ENCODE data around the gene CDY1. TPM values are rescaled to one million over a fixed set of nuclear protein-coding genes. Genes with fewer than 3 reads are reported as not detected.
"Not testable (repeated sequence)": the region's sequence is repeated elsewhere in the genome, so short reads cannot be mapped to it uniquely, and the experiment has no call there.

Gene CDY1
- not detected for total RNA-seq

- POLR2A ChIA-PET; H3K4me3 Mint-ChIP-seq; H3K27ac Mint-ChIP-seq; CTCF ChIA-PET; DNase-seq; H3K36me3 Mint-ChIP-seq (ENCODE audit: low read depth); H3K9me3 Mint-ChIP-seq; H3K4me1 Mint-ChIP-seq; H3K27me3 Mint-ChIP-seq: not testable (repeated sequence)
Measured at GRCh38 chrY:25621817-25622216, at the start of gene CDY1. Gene CDY1, plus strand, starts transcription at chrY:25622117. Its CDS starts 326 bp downstream, at chrY:25622443.

GRCh38 chrY:25593336-25593735 lies 28.6 kb upstream of the CDY1 start:
- H3K36me3 Mint-ChIP-seq (ENCODE audit: low read depth); DNase-seq; H3K9me3 Mint-ChIP-seq; H3K27me3 Mint-ChIP-seq; CTCF ChIA-PET; H3K4me3 Mint-ChIP-seq; POLR2A ChIA-PET; H3K4me1 Mint-ChIP-seq; H3K27ac Mint-ChIP-seq: not testable (repeated sequence)

GRCh38 chrY:25620209-25620608 lies 1.7 kb upstream of the CDY1 start:
- H3K27ac Mint-ChIP-seq; H3K4me3 Mint-ChIP-seq; POLR2A ChIA-PET; H3K4me1 Mint-ChIP-seq; DNase-seq; H3K9me3 Mint-ChIP-seq; H3K27me3 Mint-ChIP-seq; H3K36me3 Mint-ChIP-seq (ENCODE audit: low read depth); CTCF ChIA-PET: not testable (repeated sequence)

GRCh38 chrY:25626524-25626923 lies 4.6 kb downstream of the CDY1 start:
- H3K9me3 Mint-ChIP-seq; H3K27ac Mint-ChIP-seq; POLR2A ChIA-PET; H3K4me1 Mint-ChIP-seq; DNase-seq; H3K4me3 Mint-ChIP-seq; H3K36me3 Mint-ChIP-seq (ENCODE audit: low read depth); CTCF ChIA-PET; H3K27me3 Mint-ChIP-seq: not testable (repeated sequence)

GRCh38 chrY:25630383-25631112 lies 8.6 kb downstream of the CDY1 start:
- H3K4me3 Mint-ChIP-seq; H3K27me3 Mint-ChIP-seq; POLR2A ChIA-PET; H3K4me1 Mint-ChIP-seq; DNase-seq; H3K9me3 Mint-ChIP-seq; CTCF ChIA-PET; H3K36me3 Mint-ChIP-seq (ENCODE audit: low read depth); H3K27ac Mint-ChIP-seq: not testable (repeated sequence)

- H3K27ac Mint-ChIP-seq; DNase-seq; H3K27me3 Mint-ChIP-seq; H3K4me3 Mint-ChIP-seq; H3K36me3 Mint-ChIP-seq (ENCODE audit: low read depth); POLR2A ChIA-PET; H3K9me3 Mint-ChIP-seq; H3K4me1 Mint-ChIP-seq; CTCF ChIA-PET: not testable (repeated sequence)
Measured at GRCh38 chrY:25639852-25640251, 17.9 kb downstream of the CDY1 start.

GRCh38 chrY:25643024-25643915 lies 21.4 kb downstream of the CDY1 start:
- POLR2A ChIA-PET; CTCF ChIA-PET; H3K36me3 Mint-ChIP-seq (ENCODE audit: low read depth); H3K27me3 Mint-ChIP-seq; DNase-seq; H3K9me3 Mint-ChIP-seq; H3K27ac Mint-ChIP-seq; H3K4me1 Mint-ChIP-seq; H3K4me3 Mint-ChIP-seq: not testable (repeated sequence)
